GM10266 (cell line): ENCODE measurements around the gene CHCHD2.
"Not testable (repeated sequence)": the region's sequence is repeated elsewhere in the genome, so short reads cannot be mapped to it uniquely, and the experiment has no call there.

Experiments used
- DNase-seq: peaks from one replicate; pipeline ENCODE4 v3.0.0; 2012; ENCODE audit errors: extremely low spot score
- TF ChIP-seq, protein P1 (sequence below): IDR thresholded peaks from 2 replicates; pipeline ENCODE4 v1.5.1; 2012; ENCODE audit warnings: mild to moderate bottlenecking, low read depth; ENCODE audit not compliant: control insufficient read depth, insufficient read depth; ENCODE audit errors: missing control alignments

The CHCHD2 gene

DNA sequence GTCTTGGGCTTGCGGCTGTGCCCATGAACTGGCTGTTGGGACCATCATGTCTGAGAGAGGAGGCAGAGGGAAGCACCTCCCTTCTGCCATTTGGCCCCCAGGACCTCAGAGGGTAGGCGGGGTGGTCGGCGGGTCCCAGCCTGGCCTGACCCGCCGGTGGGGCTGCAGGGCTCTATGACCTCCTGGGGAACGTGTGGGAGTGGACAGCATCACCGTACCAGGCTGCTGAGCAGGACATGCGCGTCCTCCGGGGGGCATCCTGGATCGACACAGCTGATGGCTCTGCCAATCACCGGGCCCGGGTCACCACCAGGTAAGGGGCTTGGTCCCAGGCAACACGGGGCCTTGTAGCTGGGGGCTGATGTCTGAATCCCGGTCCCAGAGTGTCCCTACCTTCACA lies 28.1 kb downstream of the CHCHD2 start:
- DNase-seq = no peak
- TF ChIP-seq, protein P1, sequence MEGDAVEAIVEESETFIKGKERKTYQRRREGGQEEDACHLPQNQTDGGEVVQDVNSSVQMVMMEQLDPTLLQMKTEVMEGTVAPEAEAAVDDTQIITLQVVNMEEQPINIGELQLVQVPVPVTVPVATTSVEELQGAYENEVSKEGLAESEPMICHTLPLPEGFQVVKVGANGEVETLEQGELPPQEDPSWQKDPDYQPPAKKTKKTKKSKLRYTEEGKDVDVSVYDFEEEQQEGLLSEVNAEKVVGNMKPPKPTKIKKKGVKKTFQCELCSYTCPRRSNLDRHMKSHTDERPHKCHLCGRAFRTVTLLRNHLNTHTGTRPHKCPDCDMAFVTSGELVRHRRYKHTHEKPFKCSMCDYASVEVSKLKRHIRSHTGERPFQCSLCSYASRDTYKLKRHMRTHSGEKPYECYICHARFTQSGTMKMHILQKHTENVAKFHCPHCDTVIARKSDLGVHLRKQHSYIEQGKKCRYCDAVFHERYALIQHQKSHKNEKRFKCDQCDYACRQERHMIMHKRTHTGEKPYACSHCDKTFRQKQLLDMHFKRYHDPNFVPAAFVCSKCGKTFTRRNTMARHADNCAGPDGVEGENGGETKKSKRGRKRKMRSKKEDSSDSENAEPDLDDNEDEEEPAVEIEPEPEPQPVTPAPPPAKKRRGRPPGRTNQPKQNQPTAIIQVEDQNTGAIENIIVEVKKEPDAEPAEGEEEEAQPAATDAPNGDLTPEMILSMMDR = no peak

DNA sequence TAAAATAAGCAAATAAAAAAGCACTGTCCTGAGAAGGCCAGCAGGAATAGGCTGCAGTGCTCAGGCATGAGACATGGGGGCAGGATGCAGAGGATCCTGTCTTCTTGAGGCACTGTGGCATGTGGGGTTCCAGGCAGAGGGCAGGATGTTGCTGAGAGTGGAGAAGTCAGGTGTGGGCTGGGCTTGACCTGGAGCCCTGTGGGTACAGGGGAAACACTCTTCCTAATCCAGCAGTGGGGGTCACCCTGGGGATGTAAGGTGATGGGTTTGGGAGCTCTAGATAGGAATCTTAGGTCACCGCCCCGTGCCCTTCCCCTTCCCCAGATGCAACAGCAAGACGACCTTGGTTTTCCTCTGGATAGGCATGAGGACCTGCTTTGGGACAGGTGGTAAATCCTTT lies 28.6 kb downstream of the CHCHD2 start:
- TF ChIP-seq, protein P1 = no peak
- DNase-seq = no peak

DNA sequence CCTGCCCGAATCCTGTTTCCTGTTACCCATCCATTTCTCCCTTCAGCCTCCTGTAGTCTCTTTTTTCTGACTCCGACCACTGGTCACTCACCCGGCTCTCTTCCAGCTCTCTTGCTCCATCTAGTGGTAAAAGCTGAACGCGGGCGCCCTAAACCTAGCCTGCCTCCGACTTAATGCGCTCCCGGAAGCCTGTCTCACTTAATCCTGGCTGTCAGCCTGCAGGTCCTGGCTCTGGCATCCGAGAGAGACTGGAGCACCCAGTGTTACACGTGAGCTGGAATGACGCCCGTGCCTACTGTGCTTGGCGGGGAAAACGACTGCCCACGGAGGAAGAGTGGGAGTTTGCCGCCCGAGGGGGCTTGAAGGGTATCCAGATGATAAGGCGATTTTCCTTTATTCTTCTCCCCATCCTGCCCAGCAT lies 31.9 kb downstream of the CHCHD2 start:
- TF ChIP-seq, protein P1 = peak; percentile 86
- DNase-seq = peak; percentile 80

DNA sequence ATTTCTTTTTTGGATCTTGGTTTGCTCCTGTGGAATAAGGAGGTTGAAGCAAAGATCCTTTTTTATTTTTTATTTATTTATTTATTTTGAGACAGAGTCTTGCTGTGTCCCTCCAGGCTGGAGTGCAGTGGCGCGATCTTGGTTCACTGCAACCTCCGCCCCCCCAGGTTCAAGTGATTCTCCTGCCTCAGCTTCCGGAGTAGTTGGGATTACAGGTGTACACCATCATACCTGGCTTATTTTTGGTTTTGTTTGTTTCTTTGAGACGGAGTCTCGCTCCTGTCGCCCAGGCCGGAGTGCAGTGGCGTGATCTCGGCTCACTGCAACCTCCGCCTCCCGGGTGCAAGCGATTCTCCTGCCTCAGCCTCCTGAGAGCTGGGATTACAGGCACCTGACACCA lies 39.9 kb downstream of the CHCHD2 start:
- DNase-seq = not testable (repeated sequence)

DNA sequence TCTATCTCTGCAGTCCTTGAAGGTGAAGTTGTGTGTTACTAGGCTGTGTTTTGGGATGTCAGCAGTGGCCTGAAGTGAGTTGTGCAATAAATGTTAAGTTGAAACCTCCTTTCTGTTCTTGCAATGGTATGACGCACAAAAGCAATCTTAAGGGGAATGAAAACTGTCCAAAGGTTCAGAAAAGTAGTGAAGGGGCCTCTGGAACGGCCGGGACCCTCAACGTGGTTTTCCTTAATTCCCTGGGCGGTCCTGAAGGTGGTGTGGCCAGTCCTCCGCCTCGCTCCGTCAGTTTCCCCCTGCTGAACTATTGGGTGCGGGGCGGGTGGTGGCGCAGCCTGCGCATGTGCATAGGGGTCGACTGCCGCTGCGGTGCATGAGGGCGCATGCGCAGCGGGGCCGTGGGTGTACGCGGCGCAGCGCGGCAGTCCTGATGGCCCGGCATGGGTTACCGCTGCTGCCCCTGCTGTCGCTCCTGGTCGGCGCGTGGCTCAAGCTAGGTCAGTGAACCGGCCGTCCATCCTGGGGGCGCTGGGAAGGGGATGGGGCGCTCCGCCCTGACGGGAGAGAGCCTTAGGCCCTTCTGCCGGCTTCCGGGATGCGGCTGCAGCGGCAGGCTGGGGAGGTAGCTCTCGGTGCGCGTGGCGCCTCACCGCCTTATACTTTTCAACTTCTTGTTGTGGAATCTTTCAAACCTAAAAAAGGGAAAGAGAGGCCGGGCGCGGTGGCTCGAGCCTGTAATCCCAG lies 42.2 kb downstream of the CHCHD2 start, which contains the start of gene SUMF2:
SUMF2 (plus strand) TSS at position 405 of the 744 bp plus-strand sequence; CDS start at position 431, 26 bp downstream.
- TF ChIP-seq, protein P1 = peak; percentile 22
- peak; percentile 95 for DNase-seq

DNA sequence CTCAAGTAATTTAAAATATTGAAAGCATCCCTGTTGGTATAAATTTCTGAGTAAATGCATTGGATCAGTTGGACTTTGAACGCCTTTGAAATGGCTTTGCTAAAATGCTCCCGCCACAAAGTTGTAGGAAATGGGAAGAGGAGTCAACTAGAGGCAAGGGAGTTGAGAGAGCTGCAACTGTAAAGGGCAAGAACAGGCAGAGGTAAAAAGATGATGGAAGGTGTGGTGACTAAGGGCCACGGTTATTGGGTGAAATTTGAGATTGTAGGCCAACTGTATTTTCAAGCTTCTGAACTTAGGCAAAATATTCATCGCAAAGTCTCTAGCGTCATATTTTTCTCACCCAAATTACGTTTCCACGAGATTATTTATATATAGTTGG lies 42.8 kb downstream of the CHCHD2 start:
- no peak for DNase-seq
- TF ChIP-seq, protein P1 = no peak

DNA sequence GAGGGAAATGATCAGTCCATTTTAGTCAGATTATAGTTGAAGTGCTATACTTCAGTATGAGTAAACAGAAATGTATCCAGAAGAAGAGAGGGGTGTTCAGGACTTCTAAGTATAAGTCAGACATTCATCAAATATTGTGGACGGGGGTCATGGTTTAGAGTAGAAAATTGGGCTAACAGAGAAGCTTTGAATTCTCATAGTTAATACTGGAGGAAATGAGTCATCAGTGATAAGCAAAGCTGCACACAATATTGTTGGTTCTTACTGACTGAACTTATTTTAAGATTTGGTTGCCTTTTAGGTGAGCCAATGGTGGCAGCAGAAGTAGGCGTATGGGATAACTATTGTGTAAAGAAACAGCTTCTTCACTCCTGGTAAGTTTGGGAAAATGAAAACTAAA lies 43.9 kb downstream of the CHCHD2 start:
- no peak for DNase-seq
- TF ChIP-seq, protein P1 = no peak
